DMS153 (cell line): ENCODE results near the gene ASB6.
"Not testable (repeated sequence)": the region's sequence is repeated elsewhere in the genome, so short reads cannot be mapped to it uniquely, and the experiment has no call there.

Experiments
- DNase-seq: peaks from one replicate; lab custom pipeline; 2025; lab: John Stamatoyannopoulos, UW

ASB6 gene

DNA sequence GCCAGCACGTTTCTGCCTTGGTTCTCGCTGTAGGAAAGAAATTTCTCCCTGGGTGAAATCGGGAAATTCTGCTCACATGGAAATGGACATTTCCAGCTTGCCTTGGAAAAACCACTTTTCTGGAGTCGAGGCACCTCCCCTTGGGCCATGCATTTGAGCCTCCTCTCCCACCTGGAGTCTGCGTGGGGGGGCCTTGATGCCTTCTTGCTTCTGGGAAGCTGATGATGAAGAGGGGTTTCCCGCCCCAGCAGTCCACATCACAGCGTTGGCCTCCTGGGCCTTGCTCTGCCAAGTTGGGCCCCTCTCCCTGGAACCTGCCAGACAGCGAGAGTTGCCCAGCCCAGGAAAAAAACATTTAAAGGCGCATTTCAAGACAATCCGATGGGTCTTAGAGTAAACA, 1.8 kb upstream of the ASB6 start:
- DNase-seq: no peak

DNA sequence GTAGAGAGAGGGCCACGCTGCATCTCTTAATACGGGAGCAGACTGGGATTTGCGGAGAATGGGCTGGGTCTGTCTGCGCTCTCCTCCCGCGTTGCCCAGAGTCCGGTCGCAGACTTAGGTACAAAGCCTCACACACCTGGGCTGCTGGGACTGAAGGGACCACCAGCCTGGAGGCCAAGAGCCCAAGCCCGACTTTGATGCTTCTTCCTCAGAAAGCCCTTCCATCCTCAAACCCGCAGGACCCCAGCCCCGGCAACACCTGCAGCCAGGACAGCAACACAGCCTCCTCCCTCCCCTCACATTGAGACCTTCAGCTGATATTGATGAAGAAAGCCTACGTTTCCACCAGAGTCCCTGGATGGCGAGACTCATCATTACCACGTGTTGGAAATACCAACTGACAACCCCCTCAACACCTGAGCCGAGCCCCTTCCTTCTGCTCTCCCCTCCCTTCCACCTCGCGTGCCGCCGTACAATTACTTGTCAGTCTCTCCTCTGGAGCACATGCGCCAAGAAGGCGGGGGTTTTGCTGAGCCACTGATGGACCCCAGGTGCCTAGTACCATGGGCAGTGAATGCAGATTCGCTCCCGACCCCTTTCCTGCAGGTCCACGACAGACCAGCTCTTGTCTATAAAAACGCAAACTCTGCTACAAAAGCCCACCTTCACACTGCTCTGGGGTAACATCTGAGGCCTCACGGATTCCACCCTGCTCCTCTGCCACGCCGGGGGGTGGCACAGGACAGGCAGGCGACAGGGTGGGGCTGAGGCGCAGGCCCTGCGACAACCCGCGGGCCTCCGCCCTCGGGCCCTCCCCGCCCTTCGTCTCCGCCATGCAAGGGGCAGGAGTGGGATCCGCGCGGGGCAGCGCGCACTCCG, 841 bp downstream of the ASB6 start:
- DNase-seq: no peak

- no peak for DNase-seq
These were observed 1.7 kb downstream of the ASB6 start for GRCh38 chr9:129640086-129640870.

DNA sequence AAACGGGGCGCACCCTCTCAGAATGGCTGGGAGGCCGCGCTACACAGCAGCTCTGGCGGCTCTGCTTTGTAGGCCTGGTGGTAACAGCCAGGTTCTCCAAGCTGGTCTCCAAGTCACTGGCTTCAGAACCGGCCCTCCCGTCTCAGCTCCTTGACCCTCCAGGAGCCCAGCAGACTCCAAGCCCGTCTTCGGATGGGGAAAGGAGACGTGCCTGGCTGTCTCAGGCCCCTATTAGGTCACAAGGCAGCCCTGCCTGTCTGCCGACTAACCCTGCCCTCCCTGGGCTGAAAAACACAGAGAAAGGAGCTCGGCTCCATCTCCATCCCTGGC, 2.2 kb downstream of the ASB6 start:
- no peak for DNase-seq

GRCh38 chr9:129639034-129639630, 2.8 kb downstream of the ASB6 start:
- no peak for DNase-seq

- no peak for DNase-seq
These were observed 4.1 kb downstream of the ASB6 start for GRCh38 chr9:129637673-129638439.

- no peak for DNase-seq
These were observed 4.8 kb downstream of the ASB6 start for GRCh38 chr9:129637102-129637501.

DNA sequence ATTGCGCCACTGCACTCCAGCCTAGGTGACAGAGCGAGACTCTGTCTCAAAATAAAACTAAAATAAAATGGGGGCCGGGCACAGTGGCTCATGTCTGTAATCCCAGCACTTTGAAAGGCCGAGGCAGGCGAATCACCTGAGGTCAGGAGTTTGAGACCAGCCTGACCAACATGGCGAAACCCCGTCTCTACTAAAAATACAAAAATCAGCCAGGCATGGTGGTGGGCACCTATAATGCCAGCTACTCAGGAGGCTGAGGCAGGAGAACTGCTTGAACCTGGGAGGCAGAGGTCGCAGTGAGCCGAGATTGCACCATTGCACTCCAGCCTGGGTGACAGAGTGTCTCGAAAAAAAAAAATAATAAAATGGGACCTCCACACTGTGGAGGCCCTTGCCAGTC, 5.6 kb downstream of the ASB6 start:
- not testable (repeated sequence) for DNase-seq

GRCh38 chr9:129635099-129636065, 6.6 kb downstream of the ASB6 start:
- no peak for DNase-seq

DNA sequence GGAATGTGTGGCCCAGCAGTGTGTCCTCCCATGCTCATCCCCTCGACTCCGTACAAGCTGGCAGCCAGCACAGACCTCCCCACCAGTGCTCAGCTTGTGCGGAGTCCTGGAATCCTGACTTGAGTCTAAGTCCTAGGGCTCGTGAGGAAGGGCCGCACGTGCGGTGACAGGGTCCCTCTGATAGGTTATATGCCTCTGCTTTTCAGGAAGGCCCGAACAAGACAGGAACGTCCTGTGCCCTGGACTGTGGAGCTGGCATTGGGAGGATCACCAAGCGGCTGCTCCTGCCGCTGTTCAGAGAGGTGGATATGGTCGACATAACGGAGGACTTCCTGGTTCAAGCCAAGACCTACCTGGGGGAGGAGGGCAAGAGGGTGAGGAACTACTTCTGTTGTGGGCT, 8.1 kb downstream of the ASB6 start:
- no peak for DNase-seq

DNA sequence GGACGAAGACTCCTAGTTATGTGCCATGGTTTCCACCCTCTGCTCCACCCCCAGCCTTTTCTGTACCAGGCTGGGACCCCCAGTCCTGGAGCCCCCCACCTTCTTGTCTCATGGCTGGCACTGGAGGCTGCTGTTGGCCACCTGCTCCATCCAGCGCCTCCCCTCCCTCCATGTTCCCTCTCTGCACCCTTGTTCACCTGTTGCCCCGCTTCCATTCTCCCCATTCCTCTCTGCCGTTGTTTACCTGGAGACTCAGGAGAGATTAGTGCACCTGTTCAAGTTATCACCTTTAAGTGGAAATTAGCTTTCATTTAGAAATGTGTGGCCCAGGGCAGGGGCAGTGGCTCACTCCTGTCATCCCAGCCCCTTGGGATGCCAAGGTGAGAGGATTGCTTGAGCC, 8.7 kb downstream of the ASB6 start:
- DNase-seq: no peak

DNA sequence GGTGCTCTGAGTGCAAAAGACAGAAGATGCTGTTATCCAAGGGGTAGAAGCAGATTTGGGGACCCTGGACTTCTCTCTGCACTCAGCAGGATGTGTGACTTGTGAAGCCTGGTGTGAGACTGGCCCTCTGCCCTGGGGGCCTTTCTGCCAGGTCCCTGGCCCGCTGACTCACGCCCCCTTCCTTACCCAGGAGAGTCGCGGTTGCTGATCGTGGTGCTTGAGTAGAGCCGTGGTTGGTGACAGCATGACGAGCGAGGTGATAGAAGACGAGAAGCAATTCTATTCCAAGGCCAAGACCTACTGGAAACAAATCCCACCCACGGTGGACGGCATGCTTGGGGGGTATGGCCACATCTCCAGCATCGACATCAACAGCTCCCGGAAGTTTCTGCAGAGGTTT, 9.5 kb downstream of the ASB6 start:
- DNase-seq: no peak

DNA sequence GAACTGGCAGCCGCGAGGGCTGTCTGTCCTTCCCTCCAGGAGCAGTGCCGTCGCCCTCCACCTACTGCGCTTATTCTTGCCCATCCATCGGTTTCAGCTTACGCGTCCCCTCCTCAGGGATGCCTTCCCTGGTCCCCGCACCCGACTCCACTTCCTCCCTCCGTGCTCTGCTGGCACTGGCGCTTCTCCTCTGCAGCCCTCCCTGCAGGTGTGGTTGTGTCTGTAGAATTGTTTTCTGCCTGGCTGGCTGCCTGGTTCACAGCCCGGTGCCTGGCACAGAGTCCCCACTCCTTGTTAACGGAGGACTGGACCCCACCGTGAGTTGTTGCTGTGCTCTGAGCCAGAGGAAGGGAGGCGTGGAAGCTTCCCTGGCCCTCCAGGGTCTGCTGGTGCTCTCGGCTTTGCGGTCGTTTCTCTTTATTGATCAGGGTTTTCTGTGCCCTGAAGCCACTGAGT, 10.2 kb downstream of the ASB6 start:
- no peak for DNase-seq

- DNase-seq: no peak
These were observed 10.8 kb downstream of the ASB6 start for GRCh38 chr9:129630967-129631673.

- no peak for DNase-seq
These were observed 12.6 kb downstream of the ASB6 start for GRCh38 chr9:129629251-129629820.

- no peak for DNase-seq
These were observed 13.2 kb downstream of the ASB6 start for GRCh38 chr9:129628709-129629108.

GRCh38 chr9:129627556-129628440, 14.2 kb downstream of the ASB6 start:
- no peak for DNase-seq

DNA sequence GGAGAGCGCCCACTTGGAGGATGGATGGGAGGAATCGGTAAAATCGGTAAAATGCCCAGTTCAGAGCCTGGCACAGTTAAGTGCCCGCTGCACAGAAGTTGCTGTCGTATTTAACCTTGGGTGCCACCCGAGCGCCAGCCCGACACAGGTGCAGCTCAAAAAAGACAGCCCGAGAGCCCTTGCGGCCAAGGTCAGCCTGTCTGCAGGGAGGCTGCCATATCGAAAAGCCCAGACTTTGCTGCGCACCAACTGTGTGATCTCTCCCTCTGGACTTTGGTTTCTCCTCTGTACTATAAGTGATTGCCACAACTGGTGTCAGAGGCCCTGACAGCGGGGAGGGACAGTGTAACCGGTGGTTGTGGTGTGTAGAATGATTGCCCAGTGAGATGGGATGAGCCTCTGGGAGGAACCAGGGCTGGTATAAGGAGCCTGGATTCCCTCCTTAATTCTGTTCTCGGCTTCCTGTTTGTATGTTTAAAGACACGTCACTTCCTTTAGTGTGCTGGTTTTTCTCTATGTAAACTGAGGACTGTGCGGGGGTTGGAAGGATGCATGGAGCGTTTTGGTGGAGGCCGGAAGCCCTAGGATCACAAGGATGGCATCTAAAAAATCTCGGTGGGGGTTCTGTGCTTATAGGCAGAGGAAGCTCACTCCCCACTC, 15.2 kb downstream of the ASB6 start:
- no peak for DNase-seq
